Endothelial cell of umbilical vein (primary cell): ENCODE data around the gene USP6NL. TPM values are rescaled to one million over a fixed set of nuclear protein-coding genes. Genes with fewer than 3 reads are reported as not detected.

Experiments
- BruUV-seq: library from RNA; stranded (reverse); fragments of 400-500 nt; replicated peaks from 2 replicates; lab custom pipeline; 2021; lab: Mats Ljungman, UMichigan
- CTCF ChIA-PET: fragments of 300-600, 350-600 bp; sonication (Branson Sonifier 250); formaldehyde crosslinking; loops from one replicate; lab custom pipeline; 2021; ENCODE audit warnings: antibody characterized with exemption, inconsistent platforms; lab: Charles Lee
- POLR2A ChIA-PET: fragments of 300-600, 350-600 bp; sonication (Branson Sonifier 250); formaldehyde crosslinking; loops from one replicate; lab custom pipeline; 2021; ENCODE audit warnings: antibody characterized with exemption, inconsistent platforms; lab: Charles Lee
- DNase-seq: peaks from one replicate; pipeline ENCODE4 v3.0.0-alpha.2; 2011; ENCODE audit warnings: low read depth, low spot score
- FAIRE-seq: peaks from 2 replicates; lab custom pipeline; 2011; peaks lifted over from hg19 to GRCh38; lab: Jason Lieb, UNC
- H2AFZ ChIP-seq: 2 replicates; pipeline ENCODE4 v1.6.0; 2012; ENCODE audit warnings: low read depth, low read length, control low read depth, inconsistent platforms
- H3K27ac ChIP-seq: 2 replicates; pipeline ENCODE4 v1.5.1; 2011; ENCODE audit warnings: low read depth, mild to moderate bottlenecking, control low read depth, low read length, moderate library complexity; ENCODE audit not compliant: insufficient read depth
- H3K27me3 ChIP-seq, 2 experiments: 2 replicates each; pipeline versions ENCODE4 v1.6.0 to v1.6.1; 2011; ENCODE audit warnings: low read length in 2 of 2, mixed read lengths in 1 of 2; ENCODE audit not compliant: control insufficient read depth in 2 of 2, insufficient read depth in 2 of 2
- H3K36me3 ChIP-seq, 2 experiments: 2 replicates in 1 of 2; 3 replicates in 1 of 2; pipeline ENCODE4 v1.5.1; 2011; ENCODE audit warnings: low read length in 2 of 2, mild to moderate bottlenecking in 1 of 2, moderate library complexity in 1 of 2; ENCODE audit not compliant: control insufficient read depth in 2 of 2, insufficient read depth in 2 of 2; ENCODE audit errors: extremely low read depth in 1 of 2
- H3K4me1 ChIP-seq: 3 replicates; pipeline ENCODE4 v1.5.1; 2011; ENCODE audit warnings: mild to moderate bottlenecking, low read length; ENCODE audit not compliant: control insufficient read depth, insufficient read depth; ENCODE audit errors: extremely low read depth
- H3K4me2 ChIP-seq: 2 replicates; pipeline ENCODE4 v1.6.1; 2011; ENCODE audit warnings: low read length, control low read depth, mixed read lengths; ENCODE audit not compliant: insufficient read depth
- H3K4me3 ChIP-seq, 3 experiments: fragments of 200-600 bp in 1 of 3; sonication (generic), shearing (Covaris generic) in 1 of 3; replicated peaks in 1 of 3; 2 replicates each; pipeline ENCODE4 v1.5.1; 2011 to 2016; ENCODE audit warnings: control low read depth in 3 of 3, low read length in 3 of 3, mild to moderate bottlenecking in 2 of 3, inconsistent platforms in 1 of 3, low read depth in 1 of 3, moderate library complexity in 1 of 3; ENCODE audit not compliant: insufficient read depth in 1 of 3
- H3K79me2 ChIP-seq: 2 replicates; pipeline ENCODE4 v1.6.0; 2012; ENCODE audit warnings: low read length, inconsistent platforms; ENCODE audit not compliant: control insufficient read depth, insufficient read depth
- H3K9ac ChIP-seq: replicated peaks from 2 replicates; pipeline ENCODE3; 2011; ENCODE audit warnings: low read length, control low read depth; ENCODE audit not compliant: insufficient read depth; ENCODE audit errors: extremely low read depth
- H3K9me1 ChIP-seq: replicated peaks from 3 replicates; pipeline ENCODE4 v1.6.0; 2011; ENCODE audit warnings: mild to moderate bottlenecking, low read length; ENCODE audit not compliant: control insufficient read depth, insufficient read depth; ENCODE audit errors: extremely low read depth
- H3K9me3 ChIP-seq: replicated peaks from 2 replicates; pipeline ENCODE4 v1.5.1; 2012; ENCODE audit warnings: low read length, inconsistent platforms; ENCODE audit not compliant: control insufficient read depth, insufficient read depth
- H4K20me1 ChIP-seq: replicated peaks from 2 replicates; pipeline ENCODE3; 2011; ENCODE audit warnings: mild to moderate bottlenecking, low read length; ENCODE audit not compliant: control insufficient read depth, insufficient read depth; ENCODE audit errors: extremely low read depth
- CTCF ChIP-seq, 2 donors: IDR thresholded peaks; 1 replicate in 1 of 2; 2 replicates in 1 of 2; pipeline ENCODE4 v1.5.1; 2011; ENCODE audit warnings: low read length in 2 of 2, mild to moderate bottlenecking in 2 of 2, moderate library complexity in 2 of 2, control low read depth in 1 of 2, inconsistent platforms in 1 of 2, low read depth in 1 of 2; ENCODE audit not compliant: insufficient read depth in 1 of 2; ENCODE audit errors: extremely low read depth in 1 of 2
- EZH2 ChIP-seq: IDR thresholded peaks from 2 replicates; pipeline ENCODE4 v1.6.1; 2012; ENCODE audit warnings: borderline replicate concordance, low read depth, mild to moderate bottlenecking, moderate library complexity, low read length, inconsistent platforms; ENCODE audit not compliant: severe bottlenecking
- FOS ChIP-seq: IDR thresholded peaks from 2 replicates; pipeline ENCODE4 v1.6.1; 2011; ENCODE audit warnings: mild to moderate bottlenecking, low read length, moderate library complexity, borderline replicate concordance; ENCODE audit not compliant: insufficient read depth
- GATA2 ChIP-seq: IDR thresholded peaks from 2 replicates; pipeline ENCODE4 v1.7.0; 2011; ENCODE audit warnings: low read depth, mild to moderate bottlenecking, moderate library complexity, mixed read lengths, low read length; ENCODE audit not compliant: insufficient read length, insufficient read depth
- JUN ChIP-seq: IDR thresholded peaks from 2 replicates; pipeline ENCODE4 v1.6.1; 2011; ENCODE audit warnings: borderline replicate concordance, low read depth; ENCODE audit not compliant: insufficient read length, insufficient read depth
- MAX ChIP-seq: IDR thresholded peaks from 2 replicates; pipeline ENCODE4 v1.6.1; 2011; ENCODE audit not compliant: insufficient read depth, insufficient read length
- MYC ChIP-seq: IDR thresholded peaks from one replicate; pipeline ENCODE4 v1.6.1; 2011; ENCODE audit warnings: mild to moderate bottlenecking, low read depth, low read length
- POLR2A ChIP-seq: IDR thresholded peaks from 2 replicates; pipeline ENCODE4 v1.6.1; 2012; ENCODE audit warnings: low read depth, mild to moderate bottlenecking, control low read depth, low read length
- POLR2AphosphoS5 ChIP-seq: IDR thresholded peaks from 2 replicates; pipeline ENCODE4 v1.6.1; 2012; ENCODE audit warnings: low read depth, mild to moderate bottlenecking, control low read depth, low read length, moderate library complexity; ENCODE audit not compliant: insufficient read depth
- dilution Hi-C: fragments of 300-500 bp; cut with MboI; formaldehyde crosslinking; loops from one replicate; pipeline ENCODE4 v1.15.0; 2019; ENCODE audit warnings: low sequenced_read_pairs; ENCODE audit not compliant: extremely low pct_ligation_motif_present
- intact Hi-C: fragments of 100-400 bp; cut with micrococcal nuclease; formaldehyde crosslinking; loops from one replicate; pipeline ENCODE4 v1.10.0; 2022
- polyA plus RNA-seq, 4 experiments: library from polyadenylated mRNA; depleted of rRNA in 3 of 4; stranded (reverse) in 3 of 4; unstranded in 1 of 4; fragments of >200 nt; gene quantifications; 2 replicates each; pipeline versions ENCODE4 v1.2.1 to v1.2.3, GENCODE V29; 2011 to 2012; ENCODE audit warnings: missing spikeins in 1 of 4
- total RNA-seq: library from RNA; stranded (reverse); gene quantifications from 2 replicates; pipeline ENCODE4 v1.2.3, GENCODE V29; 2021

USP6NL gene
- total and polyA plus RNA-seq, 2 donors (not counting 3 experiments of a cell fraction or from before 2014, with no cell fraction given): 13.5 to 29.2 TPM

- TF ChIP-seq GATA2: no peak
- no peak for TF ChIP-seq POLR2A
- no peak for TF ChIP-seq MAX
- no peak for TF ChIP-seq EZH2
- no peak for TF ChIP-seq POLR2AphosphoS5
- TF ChIP-seq MYC: no peak
- TF ChIP-seq FOS: no peak
- TF ChIP-seq JUN: no peak
- no peak for TF ChIP-seq CTCF (IDR thresholded peaks at IDR 0.05; ENCODE audit: extremely low read depth in 1 of 2, insufficient read depth in 1 of 2, low read depth in 1 of 2, low read length in 2 of 2)
Measured at GRCh38 chr10:11520892-11521291, 90.6 kb downstream of the USP6NL start.

More at GRCh38 chr10:11520892-11521291, 90.6 kb downstream of the USP6NL start:
- peaks cover 2 to 4% of the 10 kb centered on the region in 2 experiments for H3K36me3 ChIP-seq
- FAIRE-seq (no peak), DNase-seq (no peak)
- no peaks in the 10 kb centered on the region for H3K27me3 ChIP-seq
- ChIA-PET CTCF (interaction anchor here (1.0 to 5.6 kb wide), 5 partner anchors 19 to 237 kb away, joined by 3 to 65 read pairs (median 5); no protein-coding TSS in a partner anchor), POLR2A (no interaction called here)
- no peak overlapping the region for H3K9ac ChIP-seq
- H3K4me2 ChIP-seq: no peak overlapping the region
- H4K20me1 ChIP-seq: no peaks in the 10 kb centered on the region
- no peak overlapping the region for H3K27ac ChIP-seq
- dilution Hi-C loops: loop anchor here (25.0 kb wide), 1 partner anchor 241 kb away; no protein-coding TSS in a partner anchor
- H3K9me3 ChIP-seq: no peaks in the 10 kb centered on the region
- no peak overlapping the region for H2AFZ ChIP-seq
- no peaks in the 10 kb centered on the region for H3K9me1 ChIP-seq
- no peak overlapping the region for H3K4me3 ChIP-seq
- intact Hi-C loops: no loop called here
- H3K79me2 ChIP-seq: no peaks in the 10 kb centered on the region
- no TSS peak for BruUV-seq
- H3K4me1 ChIP-seq: peaks cover 6% of the 10 kb centered on the region
